HG03039 (cell line): ENCODE results near the gene TAF11L3.
"Not testable (repeated sequence)": the region's sequence is repeated elsewhere in the genome, so short reads cannot be mapped to it uniquely, and the experiment has no call there.

Experiments used
- ATAC-seq: cut with Tn5 transposase; IDR thresholded peaks from one replicate; pipeline ENCODE4 v1.9.1; 2021; ENCODE audit warnings: mild to moderate bottlenecking, moderate library complexity; ENCODE audit not compliant: unreplicated experiment

TAF11L3 gene

DNA sequence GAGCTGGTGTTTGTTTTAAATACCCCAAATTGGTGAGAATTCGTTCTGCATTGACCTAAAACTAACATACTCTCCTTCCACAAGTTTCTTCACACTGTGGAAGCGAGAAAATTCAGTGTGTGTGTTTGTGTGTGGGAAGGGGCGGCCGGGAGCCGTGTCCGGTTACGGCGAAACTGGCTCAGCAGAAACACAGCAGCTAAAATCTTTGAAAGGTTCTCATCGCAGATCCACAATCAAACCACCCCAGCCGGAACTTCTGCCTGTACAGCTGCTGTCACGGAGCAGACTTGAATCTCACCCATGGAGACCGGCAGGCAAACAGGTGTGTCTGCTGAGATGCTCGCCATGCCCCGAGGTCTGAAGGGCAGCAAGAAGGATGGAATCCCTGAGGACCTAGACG lies at the start of gene TAF11L3:
Gene TAF11L3, plus strand, starts transcription at position 301 of the 400 bp plus-strand sequence.
- ATAC-seq = not testable (repeated sequence)

DNA sequence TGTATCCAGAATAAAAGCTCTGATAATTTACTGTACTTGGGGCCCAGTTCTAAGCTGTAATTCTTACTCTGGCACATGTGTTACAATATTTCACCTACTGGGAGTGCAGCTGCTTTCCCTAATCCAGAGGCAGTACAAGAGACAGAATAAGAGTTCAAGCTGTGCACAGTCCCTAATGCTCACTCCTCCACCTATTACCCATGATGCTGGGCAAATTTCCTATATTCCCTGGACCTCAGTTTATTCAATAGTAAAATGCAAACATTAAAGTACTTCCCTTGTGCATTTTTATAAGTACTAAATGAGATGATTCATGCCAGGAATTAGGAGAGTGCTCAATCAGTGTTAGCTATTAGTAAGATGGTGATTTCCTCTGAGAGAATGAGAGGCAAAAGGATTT lies 48.1 kb upstream of the TAF11L3 start:
- no peak for ATAC-seq

DNA sequence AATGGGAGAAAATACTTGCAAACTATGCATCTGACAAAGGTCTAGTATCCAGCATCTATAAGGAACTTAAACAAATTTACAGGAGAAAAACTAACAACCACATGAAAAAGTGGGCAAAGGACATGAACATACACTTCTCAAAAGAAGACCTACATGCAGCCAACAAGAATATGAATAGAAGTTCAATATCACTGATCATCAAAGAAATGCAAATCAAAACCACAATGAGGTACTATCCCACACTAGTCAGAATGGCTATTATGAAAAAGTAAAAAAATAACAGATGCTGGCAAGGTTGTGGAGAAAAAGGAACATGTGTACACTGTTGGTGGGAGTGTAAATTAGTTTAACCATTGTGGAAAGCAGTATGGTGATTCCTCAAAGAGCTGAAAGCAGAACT lies 43.1 kb upstream of the TAF11L3 start:
- ATAC-seq = not testable (repeated sequence)

DNA sequence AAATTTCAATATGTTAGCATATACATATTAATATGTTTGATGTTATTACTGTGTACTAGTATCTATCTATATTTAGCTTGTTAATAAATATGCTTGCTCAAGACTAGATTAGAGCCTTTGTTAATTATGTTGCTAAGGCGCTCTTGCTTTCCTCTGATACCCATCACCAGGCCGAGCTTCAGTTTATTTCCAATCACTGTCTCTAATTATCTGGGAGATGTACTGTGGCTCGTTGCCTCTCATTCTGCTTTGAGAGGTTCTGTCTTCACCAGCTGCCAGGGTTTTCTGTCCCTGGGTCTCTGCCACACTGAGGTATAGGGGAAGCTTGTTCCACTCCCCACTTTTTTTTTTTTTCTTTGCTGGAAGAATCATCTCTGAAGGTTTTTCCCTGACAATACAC lies 41.1 kb upstream of the TAF11L3 start:
- ATAC-seq = no peak

DNA sequence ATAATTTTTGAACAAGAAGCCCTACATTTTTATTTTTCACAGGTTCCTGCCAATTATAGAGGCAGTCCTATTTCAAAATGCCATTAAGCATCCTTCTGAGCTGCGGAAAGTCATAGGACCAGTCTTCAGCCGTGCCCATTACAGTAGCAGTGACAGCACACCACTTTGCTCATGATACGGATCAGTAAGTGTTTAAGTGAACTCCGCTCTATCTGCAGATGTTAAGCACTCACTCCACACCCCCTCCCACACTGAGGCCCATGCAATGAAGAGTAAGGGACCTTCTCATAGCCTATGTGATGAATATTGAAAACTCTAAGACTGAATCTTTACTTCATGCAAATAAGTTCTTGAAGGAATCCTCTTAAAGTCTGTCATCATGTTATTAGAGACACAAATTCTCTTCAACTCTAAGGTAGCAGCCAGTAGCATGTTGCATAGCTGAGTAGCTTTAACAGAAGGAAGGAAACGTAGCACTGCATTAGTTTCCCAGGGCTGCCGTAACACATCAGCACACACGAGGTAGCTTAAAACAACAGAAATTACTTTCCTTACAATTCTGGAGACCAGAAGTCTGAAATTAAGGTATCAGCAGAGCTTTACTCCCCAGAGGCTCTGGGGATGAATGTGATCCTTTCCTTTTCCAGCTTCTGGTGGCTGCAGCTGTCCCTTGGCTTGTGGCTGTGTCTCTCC lies 40.4 kb upstream of the TAF11L3 start:
- no peak for ATAC-seq

DNA sequence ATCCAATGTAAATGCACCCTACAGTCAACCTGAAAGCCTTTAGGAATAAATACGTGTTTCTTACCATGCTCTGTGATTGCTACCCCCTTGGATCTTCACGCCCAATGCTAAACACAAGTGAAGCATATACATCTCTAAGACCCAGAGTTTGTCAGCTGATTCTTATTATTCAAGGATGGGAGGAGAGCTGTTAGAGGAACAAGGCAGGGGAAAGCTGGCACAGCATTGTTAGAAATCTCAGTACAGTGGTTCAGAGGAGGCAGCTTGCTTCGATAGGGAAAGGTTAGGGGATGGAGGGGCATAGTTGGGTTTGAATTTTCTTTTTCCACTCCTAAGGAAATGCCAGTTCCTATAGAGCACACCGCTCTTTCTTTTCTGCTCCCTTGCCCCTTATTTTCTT lies 36.8 kb upstream of the TAF11L3 start:
- no peak for ATAC-seq

DNA sequence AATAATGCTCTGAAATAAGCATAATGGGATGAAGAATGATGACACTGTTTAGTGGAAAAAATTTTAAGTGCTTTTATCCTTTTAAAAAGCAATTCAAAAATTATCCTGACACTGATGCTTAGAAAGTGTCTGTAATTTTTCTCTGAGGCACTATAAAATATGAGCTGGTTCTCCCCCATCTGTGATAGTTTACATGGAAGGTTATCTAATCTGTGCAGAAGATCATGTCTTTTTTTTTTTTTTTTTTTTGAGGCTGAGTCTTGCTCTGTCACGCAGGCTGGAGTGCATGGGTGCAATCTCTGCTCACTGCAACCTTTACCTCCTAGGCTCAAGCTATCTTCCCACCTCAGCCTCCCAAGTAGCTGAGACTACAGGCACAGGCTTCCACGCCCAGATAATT lies 35.4 kb upstream of the TAF11L3 start:
- no peak for ATAC-seq

DNA sequence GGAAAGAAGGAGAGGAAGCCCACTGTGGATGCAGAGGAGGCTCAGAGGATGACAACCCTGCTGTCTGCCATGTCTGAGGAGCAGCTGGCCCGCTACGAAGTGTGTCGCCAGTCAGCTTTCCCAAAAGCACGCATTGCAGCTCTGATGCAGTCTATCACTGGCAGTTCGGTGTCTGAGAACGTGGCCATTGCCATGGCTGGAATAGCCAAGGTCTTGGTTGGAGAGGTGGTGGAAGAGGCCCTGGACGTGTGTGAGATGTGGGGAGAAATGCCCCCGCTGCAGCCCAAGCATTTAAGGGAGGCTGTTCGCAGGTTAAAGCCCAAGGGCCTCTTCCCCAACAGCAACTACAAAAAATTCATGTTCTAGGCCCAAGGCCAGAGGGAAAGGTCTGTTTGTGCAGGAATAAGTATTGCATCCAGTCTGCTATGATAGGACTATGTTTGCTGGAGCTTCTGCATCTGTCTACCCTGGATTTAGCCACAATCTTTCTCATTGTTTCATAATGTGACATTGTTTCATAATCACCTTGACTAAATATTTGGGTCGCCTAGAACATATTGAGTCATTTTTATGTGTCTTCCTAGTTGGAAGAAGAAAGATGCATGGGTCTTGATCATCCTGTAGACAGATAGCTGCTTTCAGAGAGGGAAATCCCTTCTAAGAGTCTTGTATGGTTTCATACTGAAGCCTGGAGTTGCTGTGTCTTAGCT lies 31.5 kb upstream of the TAF11L3 start:
- not testable (repeated sequence) for ATAC-seq

DNA sequence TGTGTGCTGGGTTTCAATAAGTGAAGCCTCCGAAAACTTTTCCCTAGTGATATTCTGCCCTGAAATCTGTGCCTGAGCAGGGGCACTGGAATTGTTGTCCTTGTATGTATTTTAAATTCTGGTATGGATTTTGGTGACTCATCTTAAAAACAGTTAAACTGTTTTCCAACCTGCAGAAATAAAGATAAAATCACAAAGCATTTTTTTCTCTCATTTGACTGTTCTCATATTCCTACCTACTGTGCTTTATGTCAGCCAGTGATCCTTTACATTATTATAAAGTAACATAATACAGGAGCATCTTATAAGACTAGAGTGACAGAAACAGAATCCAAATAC lies 31.0 kb upstream of the TAF11L3 start:
- ATAC-seq = no peak

DNA sequence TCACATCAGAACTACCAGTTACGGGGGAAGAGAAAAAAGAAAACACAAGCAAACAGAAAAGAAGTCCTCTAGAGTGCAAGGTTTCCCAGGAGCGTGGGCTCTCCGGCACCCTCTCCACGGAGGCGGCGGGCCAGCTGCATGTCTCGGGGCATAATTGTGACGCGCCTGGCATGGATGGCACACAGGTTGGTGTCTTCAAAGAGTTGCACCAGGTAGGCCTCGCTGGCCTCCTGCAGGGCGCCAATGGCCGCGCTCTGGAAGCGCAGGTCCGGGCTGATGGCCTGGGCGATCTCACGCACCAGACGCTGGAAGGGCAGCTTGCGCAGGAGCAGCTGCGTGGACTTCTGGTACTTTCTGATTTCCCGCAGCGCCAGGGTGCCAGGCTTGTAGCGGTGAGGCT lies 26.9 kb upstream of the TAF11L3 start:
- ATAC-seq = not testable (repeated sequence)

DNA sequence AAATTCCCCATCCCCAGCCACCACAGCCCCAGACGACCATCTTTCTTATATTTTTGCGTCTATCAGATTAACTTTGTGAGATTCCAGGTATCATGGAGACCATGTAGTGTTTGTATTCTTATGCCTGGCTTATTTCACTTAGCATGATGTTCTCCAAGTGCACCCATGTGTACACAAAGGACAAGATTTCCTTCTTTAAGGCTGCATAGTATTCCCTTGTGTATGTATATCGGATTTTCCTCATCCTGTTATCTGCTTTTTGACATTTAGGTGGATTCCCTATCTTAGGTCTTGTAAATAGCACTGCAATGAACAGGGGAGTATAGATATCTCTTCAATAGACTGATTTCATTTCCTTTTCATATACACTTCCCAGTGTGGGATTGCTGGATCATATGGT lies 25.4 kb upstream of the TAF11L3 start:
- ATAC-seq = no peak

DNA sequence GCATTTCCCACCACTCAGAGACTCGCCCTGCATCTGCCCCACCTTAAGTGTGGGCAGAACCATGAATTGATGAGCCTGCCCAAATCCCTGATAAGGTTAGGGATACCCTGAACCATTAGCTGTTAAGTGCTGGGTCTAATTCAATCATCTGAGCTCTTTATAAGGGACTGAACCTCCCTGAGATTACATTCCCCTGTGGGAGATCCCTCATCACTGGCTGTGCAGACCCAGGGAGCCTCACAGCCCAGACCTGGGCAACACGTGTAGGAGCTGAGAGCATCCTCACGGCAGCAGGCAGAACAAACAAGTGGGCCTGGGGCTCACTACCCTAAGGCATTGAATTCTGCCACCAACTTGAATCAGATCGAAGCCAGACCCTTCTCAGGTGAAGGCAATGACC lies 20.7 kb upstream of the TAF11L3 start:
- no peak for ATAC-seq

DNA sequence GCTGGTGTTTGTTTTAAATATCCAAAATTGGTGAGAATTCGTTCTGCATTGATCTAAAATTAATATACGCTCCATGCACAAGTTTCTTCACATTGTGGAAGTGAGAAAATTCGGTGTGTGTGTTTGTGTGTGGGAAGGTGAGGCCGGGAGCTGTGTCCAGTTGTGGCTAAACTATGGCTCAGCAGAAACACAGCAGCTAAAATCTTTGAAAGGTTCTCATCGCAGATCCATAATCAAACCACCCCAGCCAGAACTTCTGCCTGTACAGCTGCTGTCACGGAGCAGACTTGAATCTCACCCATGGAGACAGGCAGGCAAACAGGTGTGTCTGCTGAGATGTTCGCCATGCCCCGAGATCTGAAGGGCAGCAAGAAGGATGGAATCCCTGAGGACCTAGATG lies 20.2 kb upstream of the TAF11L3 start, which contains the start of gene TAF11L2:
Gene TAF11L2, plus strand, starts transcription at position 301 of the 400 bp plus-strand sequence.
- not testable (repeated sequence) for ATAC-seq

DNA sequence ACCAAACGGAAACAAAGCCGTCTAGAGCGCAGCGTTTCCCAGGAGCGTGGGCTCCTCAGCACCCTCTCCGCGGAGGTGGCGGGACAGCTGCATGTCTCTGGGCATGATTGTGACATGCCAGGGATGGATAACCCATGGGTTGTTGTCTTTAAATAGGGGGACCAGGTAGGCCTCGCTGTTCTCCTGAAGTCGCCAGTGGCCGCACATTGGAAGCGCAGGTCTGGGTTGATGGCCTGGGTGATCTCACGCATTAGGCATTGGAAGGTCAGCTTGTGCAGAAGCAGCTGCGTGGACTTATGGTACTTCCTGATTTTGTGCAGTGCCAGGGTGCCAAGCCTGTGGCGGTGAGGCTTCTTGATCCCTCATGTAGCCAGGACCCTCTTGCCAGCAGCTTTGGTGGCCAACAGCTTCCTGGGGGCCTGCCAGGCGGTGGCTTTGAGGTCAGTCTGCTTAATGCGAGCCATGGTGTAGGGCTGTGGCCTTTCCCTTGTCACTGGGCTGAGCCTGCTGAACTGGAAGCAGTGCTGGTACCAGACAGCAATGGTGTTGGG lies 6.3 kb upstream of the TAF11L3 start:
- ATAC-seq = no peak

DNA sequence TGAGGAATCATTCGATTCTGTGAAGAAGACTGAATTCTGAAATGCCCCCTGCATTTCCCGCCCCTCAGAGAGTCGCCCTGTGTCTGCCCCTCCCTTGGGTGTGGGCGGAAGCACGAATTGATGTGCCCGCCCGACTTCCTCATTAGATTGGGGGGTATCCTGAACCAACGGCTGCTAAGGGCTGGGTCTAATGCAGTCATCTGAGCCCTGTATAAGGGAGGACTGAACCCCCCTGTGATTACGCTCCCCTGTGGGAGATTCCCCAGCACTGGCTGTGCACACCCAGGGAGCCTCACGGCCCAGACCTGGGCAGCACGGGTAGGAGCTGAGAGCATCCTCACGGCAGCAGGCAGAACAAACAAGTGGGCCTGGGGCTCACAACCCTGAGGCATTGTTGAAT lies 641 bp upstream of the TAF11L3 start:
- ATAC-seq = not testable (repeated sequence)

DNA sequence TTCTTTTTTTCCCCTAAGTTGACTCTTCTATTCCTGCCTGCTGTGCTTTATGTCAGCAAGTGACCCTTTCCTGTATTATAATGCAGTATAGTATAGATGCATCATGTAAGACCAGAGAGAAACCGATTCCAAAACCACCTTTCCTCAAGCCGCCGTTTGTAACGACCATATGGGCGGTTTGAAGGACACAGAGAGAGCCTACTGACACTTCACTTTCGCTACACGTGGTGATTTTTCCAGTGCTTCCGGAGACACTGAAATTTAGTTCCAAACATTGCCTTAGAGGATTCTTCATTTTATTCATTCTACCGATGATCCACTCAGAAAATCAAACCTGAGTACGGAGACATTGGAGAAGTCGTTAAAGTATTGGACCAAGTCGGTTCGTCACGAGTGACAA lies 1.3 kb downstream of the TAF11L3 start:
- ATAC-seq = not testable (repeated sequence)

DNA sequence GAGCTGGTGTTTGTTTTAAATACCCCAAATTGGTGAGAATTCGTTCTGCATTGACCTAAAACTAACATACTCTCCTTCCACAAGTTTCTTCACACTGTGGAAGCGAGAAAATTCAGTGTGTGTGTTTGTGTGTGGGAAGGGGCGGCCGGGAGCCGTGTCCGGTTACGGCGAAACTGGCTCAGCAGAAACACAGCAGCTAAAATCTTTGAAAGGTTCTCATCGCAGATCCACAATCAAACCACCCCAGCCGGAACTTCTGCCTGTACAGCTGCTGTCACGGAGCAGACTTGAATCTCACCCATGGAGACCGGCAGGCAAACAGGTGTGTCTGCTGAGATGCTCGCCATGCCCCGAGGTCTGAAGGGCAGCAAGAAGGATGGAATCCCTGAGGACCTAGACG lies 3.3 kb downstream of the TAF11L3 start, which contains the start of gene TAF11L4:
Gene TAF11L4, plus strand, starts transcription at position 301 of the 400 bp plus-strand sequence.
- not testable (repeated sequence) for ATAC-seq

DNA sequence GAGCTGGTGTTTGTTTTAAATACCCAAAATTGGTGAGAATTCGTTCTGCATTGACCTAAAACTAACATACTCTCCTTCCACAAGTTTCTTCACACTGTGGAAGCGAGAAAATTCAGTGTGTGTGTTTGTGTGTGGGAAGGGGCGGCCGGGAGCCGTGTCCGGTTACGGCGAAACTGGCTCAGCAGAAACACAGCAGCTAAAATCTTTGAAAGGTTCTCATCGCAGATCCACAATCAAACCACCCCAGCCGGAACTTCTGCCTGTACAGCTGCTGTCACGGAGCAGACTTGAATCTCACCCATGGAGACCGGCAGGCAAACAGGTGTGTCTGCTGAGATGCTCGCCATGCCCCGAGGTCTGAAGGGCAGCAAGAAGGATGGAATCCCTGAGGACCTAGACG lies 6.8 kb downstream of the TAF11L3 start, which contains the start of gene TAF11L5:
Gene TAF11L5, plus strand, starts transcription at position 301 of the 400 bp plus-strand sequence.
- ATAC-seq = not testable (repeated sequence)

DNA sequence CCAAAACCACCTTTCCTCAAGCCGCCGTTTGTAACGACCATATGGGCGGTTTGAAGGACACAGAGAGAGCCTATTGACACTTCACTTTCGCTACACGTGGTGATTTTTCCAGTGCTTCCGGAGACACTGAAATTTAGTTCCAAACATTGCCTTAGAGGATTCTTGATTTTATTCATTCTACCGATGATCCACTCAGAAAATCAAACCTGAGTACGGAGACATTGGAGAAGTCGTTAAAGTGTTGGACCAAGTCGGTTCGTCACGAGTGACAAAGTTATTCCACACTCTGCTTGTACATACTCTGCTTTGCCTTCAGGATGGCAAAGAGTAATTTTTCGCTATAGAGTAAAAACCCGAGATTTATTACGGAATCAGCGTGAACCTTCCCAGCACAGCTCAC lies 8.3 kb downstream of the TAF11L3 start:
- not testable (repeated sequence) for ATAC-seq

DNA sequence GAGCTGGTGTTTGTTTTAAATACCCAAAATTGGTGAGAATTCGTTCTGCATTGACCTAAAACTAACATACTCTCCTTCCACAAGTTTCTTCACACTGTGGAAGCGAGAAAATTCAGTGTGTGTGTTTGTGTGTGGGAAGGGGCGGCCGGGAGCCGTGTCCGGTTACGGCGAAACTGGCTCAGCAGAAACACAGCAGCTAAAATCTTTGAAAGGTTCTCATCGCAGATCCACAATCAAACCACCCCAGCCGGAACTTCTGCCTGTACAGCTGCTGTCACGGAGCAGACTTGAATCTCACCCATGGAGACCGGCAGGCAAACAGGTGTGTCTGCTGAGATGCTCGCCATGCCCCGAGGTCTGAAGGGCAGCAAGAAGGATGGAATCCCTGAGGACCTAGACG lies 10.2 kb downstream of the TAF11L3 start, which contains the start of gene TAF11L6:
Gene TAF11L6, plus strand, starts transcription at position 301 of the 400 bp plus-strand sequence.
- ATAC-seq = not testable (repeated sequence)
